GM18951 (cell line): ENCODE data around the gene PDGFD.

ENCODE experiments used
- POLR2A ChIP-seq: IDR thresholded peaks from 4 replicates; pipeline ENCODE4 v1.6.1; 2011; ENCODE audit warnings: mild to moderate bottlenecking; ENCODE audit not compliant: insufficient read length, insufficient read depth; ENCODE audit errors: extremely low read depth
- in situ Hi-C: fragments of 300-500 bp; cut with MboI; formaldehyde crosslinking; loops from one replicate; pipeline ENCODE4 v1.12.0; 2022; ENCODE audit warnings: low sequenced_read_pairs, mixed read lengths, inconsistent platforms; ENCODE audit not compliant: unreplicated experiment

PDGFD gene

DNA sequence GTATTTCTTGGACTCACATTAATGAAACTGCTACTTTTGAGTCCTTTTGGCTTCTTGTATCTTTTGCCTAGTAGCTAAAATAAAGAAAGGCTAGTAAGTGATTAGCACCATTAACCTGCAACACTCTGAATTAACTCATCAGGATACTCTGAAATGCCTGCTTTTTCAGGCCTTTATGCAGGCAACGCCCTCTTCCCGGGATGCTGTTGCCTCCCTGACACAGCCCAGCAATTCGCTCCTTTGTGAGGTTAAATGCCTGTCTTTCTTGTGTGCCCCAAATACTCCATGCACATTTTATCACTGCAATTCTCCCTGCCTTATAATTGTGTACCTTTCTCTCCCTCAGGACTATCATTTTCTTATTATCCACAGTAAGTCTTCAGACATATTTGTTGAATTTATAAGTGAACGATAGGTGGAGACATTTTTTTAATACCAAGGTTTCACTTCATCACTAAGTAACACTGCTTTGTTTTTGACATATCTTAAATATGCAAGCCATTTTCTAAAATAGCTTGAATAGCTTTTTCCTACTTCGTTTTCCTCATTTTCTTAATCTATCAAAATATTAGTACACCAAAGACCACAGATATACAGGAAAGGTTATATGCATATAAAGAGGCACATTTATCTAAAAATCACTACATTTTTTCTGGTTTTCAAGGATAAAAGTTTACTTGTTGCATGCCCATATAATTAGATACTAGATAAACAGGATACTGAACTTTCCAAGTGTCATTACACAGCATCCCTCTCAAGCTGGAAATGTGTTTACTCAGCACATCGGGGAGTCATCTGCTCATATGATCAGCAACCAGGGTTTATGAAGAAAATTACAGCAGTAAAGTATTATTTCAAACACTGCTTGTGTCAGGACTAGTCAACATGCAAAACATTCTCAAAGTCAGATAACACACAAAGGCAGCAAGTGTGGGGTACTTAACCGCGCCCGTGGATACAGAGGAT is 176.0 kb downstream of the PDGFD start:
- in situ Hi-C loops, result no loop called here
- TF ChIP-seq POLR2A, result no peak

DNA sequence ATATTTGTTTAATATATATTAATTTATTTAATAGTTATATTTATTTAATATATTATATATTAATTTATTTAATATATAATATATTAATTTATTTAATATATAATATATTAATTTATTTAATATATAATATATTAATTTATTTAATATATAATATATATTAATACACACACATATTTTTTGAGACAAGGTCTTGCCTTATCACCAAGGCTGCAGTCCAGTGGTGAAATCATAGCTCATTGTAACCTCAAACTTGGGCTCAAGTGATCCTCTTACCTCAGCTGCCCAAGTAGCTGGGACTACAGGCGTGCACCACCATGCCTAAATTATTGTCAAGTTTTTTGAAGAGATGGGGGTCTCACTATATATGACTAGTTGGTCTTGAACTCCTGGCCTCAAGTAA is 178.9 kb downstream of the PDGFD start:
- TF ChIP-seq POLR2A, result no peak
- in situ Hi-C loops, result no loop called here

DNA sequence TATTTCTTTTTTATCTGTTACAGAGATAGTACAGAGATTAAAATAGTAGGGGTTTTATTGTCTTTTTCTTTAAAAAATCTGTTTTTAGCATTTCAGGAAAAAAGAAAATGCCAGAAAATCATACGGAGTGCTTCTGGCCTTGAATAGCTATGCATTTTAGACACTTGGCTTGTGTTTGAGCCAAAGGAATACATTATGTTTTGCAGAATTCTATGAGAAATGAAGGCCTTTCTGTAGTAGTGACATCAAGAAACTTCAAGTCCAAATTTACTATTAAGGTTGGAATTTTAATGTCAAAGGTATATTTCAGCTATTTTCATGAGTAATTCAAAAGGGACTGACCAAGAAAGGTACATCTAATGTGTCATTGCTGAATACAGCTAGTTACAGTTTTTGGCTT is 183.8 kb downstream of the PDGFD start:
- in situ Hi-C loops, result no loop called here
- TF ChIP-seq POLR2A, result no peak

GRCh38 chr11:103978616-103979595 is 185.0 kb downstream of the PDGFD start:
- in situ Hi-C loops, result no loop called here
- no peak for TF ChIP-seq POLR2A

GRCh38 chr11:103972013-103972412 is 191.9 kb downstream of the PDGFD start:
- in situ Hi-C loops, result no loop called here
- TF ChIP-seq POLR2A, result no peak

- no peak for TF ChIP-seq POLR2A
- in situ Hi-C loops, result no loop called here
Observed at GRCh38 chr11:103970701-103971249, 193.2 kb downstream of the PDGFD start.

DNA sequence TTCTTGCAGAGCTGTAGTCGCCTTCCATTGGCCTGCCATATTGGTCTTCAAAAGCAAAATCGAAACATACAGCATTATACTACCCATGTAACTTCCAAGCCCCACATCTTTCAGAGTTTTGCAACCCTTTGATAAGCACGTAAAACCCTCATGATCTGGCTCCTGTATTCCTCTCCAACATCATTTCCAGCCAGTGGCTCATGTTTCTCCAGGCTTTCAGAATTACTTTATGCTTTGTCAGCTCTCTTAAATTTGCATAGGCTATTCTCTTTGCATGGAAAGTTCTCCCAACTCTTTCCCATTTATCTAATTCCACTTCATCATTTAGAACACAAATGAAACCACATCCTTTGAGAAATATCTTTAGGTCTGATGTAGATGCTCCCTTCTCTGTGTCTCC is 195.3 kb downstream of the PDGFD start:
- in situ Hi-C loops, result no loop called here
- TF ChIP-seq POLR2A, result no peak

GRCh38 chr11:103967985-103968384 is 196.0 kb downstream of the PDGFD start:
- no peak for TF ChIP-seq POLR2A
- in situ Hi-C loops, result no loop called here

GRCh38 chr11:103964390-103964789 is 199.6 kb downstream of the PDGFD start:
- TF ChIP-seq POLR2A, result no peak
- in situ Hi-C loops, result no loop called here

DNA sequence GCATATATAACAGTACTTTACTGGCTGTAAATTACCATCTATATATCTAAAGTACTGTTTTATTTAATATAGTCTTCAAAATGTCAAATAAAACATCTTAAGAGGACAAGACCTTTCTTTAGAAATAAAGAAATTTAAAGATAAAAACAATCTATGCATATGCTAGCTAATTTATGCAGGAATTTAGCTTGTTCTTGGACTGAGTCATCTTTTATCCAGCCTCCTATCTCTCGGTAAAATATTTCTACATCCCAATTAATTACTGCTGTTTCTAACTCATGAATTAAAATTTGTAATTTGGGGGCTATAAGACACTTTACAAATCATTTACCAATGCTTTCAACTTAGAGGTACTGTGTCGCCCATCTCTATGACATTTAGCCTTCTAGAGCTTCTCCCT is 200.3 kb downstream of the PDGFD start:
- no peak for TF ChIP-seq POLR2A
- in situ Hi-C loops, result no loop called here

DNA sequence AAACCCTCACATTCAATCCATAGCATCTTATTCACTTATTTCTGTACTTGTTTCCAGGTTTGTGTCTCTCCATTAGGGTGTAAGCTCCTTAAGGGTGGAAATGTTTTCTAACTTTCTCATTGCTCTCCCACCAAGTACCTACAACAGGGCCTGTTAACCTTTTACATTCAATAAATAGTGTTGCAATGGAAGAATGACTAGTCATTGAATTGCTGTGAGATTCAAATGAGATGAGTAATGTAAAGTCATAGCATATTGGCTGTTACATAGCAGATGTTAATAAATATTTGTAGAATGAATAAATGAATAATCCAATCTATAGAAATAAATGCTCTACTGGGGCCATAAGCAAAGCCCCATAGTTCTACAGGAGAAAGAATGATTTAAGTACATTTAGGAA is 202.9 kb downstream of the PDGFD start:
- TF ChIP-seq POLR2A, result no peak
- in situ Hi-C loops, result no loop called here

DNA sequence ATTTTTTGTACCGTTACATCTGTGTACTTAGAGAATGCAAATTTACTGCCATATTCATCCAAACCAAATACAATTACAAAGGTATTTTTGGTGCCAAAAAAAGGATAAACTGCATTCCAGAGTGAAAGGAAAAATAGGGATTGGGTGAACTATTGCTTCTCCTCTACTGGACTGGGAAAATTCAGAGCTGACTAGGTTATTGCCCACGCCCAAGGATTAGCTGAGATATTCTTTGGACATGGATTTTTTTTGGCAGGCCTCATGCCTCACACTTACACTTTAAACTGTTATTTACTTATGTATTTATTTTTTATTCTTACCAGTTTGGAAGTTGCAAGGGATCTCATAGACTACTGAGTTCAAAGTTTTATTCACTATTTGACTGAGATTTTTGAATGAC is 203.8 kb downstream of the PDGFD start:
- TF ChIP-seq POLR2A, result no peak
- in situ Hi-C loops, result no loop called here

GRCh38 chr11:103959279-103959942 is 204.5 kb downstream of the PDGFD start:
- TF ChIP-seq POLR2A, result no peak
- in situ Hi-C loops, result no loop called here
